Stimulated activated CD4-positive, alpha-beta T cell treated with anti-CD3 and anti-CD28 coated beads, Interleukin-2, amount 100 ng/mL, for 48 hours (primary cell): Measurements from ENCODE around the gene CACNA1D.

ENCODE experiments used
- DNase-seq, 2 donors: peaks; one replicate each; pipeline ENCODE4 v3.0.0-alpha.2; 2020

CACNA1D gene

DNA sequence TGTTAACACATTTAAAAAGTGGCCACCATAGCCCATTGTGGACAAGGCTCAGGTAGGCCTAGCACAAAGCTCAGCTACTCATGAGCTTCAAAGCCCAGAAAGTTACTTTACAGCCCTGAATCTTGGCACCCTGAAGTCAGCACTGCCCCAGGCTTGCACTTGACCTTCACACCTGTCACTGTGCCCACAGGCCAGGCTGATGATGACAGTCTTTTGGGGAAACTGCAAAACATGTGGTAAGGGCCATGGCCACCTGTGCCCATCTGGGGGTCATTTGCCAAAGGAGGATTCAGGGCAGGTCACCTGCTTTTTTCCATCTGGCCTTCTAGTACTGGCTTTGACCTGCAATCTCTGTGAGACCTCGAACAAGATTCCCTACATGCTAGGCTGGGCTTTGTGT, 340.8 kb downstream of the CACNA1D start:
- no peak for DNase-seq

- DNase-seq, result no peak
Observed at GRCh38 chr3:53836084-53836872, 341.9 kb downstream of the CACNA1D start.

GRCh38 chr3:53837331-53837730, 342.9 kb downstream of the CACNA1D start:
- no peak for DNase-seq

DNA sequence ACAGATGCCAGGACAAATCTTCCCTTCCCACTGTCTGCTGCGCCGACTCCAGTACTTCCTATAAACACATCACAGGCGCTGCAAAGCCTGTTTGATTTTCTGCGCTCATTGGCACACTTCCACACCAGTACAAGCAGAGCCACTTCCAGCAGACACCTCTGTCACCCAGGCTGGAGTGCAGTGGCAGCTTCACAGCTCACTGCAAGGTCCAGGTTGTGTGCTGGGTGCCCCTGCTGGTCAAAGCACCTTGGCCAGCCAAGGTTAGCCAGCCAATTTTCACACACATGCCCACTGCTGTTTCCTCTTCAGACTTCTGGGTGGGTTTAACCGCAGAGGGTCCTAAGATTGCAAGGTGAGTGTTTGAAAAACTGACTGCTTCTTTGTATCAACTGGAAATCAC, 346.9 kb downstream of the CACNA1D start:
- no peak for DNase-seq

GRCh38 chr3:53842436-53843194, 348.2 kb downstream of the CACNA1D start:
- no peak for DNase-seq

DNA sequence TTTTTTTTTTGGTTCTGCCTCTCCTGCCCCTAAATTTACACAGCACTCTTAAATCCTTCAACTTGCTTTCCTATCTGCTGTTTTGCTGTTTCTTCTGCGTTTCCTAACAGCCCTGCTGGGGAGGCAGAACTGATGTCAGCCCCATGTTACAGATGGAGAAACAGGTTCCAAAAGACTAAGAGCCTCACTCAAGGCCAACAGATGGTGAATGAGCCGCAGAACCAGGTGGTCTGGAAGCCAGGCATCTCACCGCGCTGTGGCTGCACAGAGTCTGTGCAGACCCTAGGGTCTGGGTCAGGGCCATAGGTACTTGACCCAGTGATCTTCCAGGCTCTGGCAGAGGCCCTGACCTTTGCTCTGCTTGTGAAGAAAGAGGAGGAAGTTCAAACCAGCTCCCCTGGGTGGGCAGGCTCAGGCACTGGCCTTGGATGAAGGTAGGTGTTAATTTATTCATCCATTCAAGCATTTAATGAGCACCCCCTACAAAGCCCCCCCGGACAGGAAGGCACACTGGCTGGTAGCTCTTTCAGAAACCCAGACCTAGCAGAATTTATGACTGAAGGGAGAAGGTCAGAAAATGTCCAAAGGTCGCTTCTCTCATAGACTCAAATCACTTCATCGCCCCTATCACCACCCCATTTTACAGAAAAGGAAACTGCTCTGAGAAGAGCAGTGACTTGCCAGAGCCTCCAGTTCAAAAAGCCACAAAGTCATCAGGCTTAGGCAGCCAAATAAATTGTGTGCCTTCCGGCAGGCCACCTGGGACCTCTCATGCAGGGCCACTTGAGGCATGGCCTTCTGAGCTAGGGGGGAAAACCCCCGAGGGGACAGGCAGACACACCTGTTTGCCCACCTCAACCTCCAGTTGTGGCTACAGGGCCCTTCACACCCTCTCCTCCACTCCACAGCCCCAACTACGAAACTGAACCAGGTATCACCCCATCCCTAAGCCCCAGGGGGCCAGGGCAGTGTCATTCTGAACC, 349.1 kb downstream of the CACNA1D start:
- no peak for DNase-seq

GRCh38 chr3:53844262-53845102, 350.1 kb downstream of the CACNA1D start:
- no peak for DNase-seq

DNA sequence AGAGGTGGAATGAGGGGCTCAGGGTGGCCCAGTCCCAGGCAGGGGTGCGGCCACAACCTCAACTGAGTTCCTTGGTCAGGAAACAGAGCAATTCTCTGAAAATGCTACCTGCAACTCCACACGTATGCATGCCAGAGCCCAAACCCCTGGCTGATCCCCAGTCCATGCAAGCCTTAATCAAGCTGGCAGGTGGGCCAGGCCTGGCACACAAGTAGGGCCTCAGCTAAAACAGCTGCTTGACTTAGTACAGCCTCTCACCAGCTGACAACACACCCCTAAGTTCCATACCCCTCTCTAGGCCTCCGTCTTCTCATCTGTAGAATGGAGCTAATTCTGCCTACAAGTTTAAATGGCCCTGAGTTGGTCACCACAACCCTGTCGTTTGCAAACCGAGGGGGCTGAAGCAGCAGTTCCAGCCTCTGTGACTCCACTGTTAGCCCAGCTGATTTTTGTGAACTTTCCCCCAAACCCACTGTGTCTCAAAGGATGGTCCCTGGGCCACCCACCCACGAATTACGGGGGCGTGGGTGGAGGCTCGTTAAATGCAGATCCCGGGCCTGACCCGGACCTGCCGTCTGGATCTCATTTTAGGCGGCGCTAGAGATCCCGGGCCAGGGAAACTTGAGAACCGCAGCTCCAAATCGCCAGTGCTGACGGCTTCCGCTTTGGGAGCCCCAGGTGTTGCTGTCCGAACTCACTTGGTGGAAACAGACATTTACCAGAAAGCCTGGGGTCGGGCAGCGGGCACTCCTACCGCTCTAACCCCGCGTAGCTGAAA, 350.9 kb downstream of the CACNA1D start:
- DNase-seq, result no peak

GRCh38 chr3:53845881-53846133, 351.4 kb downstream of the CACNA1D start:
- DNase-seq, result no peak

- DNase-seq, result no peak
Observed at GRCh38 chr3:53846134-53846850, 351.9 kb downstream of the CACNA1D start, which contains the start of the genes CHDH and IL17RB. TSS of gene CHDH (minus strand) at chr3:53846419. CDS start at chr3:53824008, 22,411 bp downstream. TSS of gene IL17RB (plus strand) at chr3:53846568. CDS start at chr3:53846589, 21 bp downstream.

DNA sequence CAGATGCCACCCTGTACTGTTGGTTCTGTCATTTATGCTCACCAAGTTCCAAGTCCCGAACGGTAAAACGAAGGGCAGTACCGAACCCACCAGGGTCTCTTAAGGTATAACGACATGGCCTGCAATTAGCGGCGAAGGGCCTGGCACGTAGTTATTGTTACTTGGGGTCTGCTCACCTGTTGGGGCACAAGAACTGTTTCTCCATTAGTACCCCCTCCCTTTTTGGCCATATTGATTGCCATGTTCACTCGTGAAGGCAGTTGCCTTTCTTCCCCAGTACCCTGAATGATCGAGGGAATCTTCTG, 352.4 kb downstream of the CACNA1D start:
- no peak for DNase-seq

GRCh38 chr3:53849916-53850315, 355.5 kb downstream of the CACNA1D start:
- DNase-seq, result no peak

- DNase-seq, result no peak
Observed at GRCh38 chr3:53850895-53851294, 356.5 kb downstream of the CACNA1D start.

- no peak for DNase-seq
Observed at GRCh38 chr3:53856964-53857363, 362.6 kb downstream of the CACNA1D start.

GRCh38 chr3:53858096-53858741, 363.8 kb downstream of the CACNA1D start:
- no peak for DNase-seq

DNA sequence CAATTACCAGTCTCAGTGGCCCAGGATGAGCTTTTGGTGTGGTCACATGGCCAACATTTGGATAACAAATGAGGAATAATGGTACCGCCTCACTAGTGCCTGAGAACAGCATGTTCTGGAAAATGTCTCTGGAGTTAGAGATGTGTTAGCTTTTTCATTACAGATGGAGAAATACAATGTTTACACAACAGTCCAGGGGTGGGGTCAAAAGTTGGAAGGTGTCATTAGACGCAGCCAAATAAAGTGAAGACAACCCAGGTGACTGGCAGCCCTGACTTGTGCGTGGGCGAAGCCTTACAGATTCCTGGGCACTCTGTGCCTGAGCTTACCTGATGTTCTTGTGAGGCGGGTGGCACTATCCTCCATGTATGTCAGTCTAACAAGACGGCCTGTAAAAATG, 364.8 kb downstream of the CACNA1D start:
- no peak for DNase-seq

DNA sequence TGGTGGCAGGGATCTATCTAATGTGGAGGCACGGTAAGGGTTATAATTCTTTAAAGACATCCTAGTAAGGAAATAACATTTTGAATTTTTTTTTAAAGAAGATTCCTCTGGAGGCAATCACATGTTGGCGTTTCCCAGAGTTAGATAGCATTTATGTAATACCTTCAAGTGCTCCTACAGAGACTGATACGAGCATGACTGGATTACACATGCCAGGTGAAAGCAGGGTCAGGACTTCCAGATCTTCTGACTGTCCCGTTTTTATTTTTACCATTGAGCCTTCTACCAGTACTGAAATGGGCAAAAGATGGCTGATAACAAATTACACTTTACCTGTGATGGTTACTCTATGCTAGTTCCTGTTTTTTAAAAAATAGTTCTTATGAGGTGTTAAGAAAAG, 365.8 kb downstream of the CACNA1D start:
- DNase-seq, result no peak

DNA sequence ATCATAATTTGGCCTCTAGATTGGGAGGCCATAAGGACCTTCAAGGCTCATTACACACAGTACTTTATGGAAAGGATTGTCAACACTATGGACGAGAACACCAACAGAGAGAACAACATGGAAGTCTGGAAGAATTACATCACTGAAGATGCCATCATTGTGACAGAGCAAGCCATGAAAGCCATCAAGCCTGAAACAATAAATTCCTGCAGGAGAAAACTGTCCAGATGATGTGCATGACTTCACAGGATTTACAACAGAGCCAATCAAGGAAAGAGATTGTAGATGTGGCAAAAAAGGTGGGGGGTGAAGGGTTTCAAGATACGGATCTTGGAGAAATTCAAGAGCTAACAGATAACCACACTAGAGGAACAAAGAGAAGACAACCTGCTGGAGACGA, 367.8 kb downstream of the CACNA1D start:
- no peak for DNase-seq

- no peak for DNase-seq
Observed at GRCh38 chr3:53863145-53863544, 368.7 kb downstream of the CACNA1D start.
